HCT116 (cell line): ENCODE measurements around the gene PMEPA1. TPM values are rescaled to one million over a fixed set of nuclear protein-coding genes. Genes with fewer than 3 reads are reported as not detected.

Experiments used
- ATAC-seq: fragments of 200-7000 bp; cut with Tn5 transposase; 2 replicates; pipeline ENCODE4 v1.9.1; 2020; ENCODE audit warnings: mild to moderate bottlenecking, moderate library complexity
- BruUV-seq: library from RNA; stranded (reverse); fragments of 400-500 nt; replicated peaks from 2 replicates; lab custom pipeline; 2021; lab: Mats Ljungman, UMichigan
- CTCF ChIA-PET: fragments of 300-600 bp; sonication (Branson Sonifier 250); formaldehyde crosslinking; loops from one replicate; lab custom pipeline; 2021; ENCODE audit warnings: antibody characterized with exemption; lab: Charles Lee
- POLR2A ChIA-PET: fragments of 300-600, 350-600 bp; sonication (Branson Sonifier 250); formaldehyde crosslinking; loops from one replicate; lab custom pipeline; 2021; ENCODE audit warnings: antibody characterized with exemption; lab: Charles Lee
- RAD21 ChIA-PET, 2 experiments: fragments of 300-600 bp; sonication (Branson Sonifier 250); formaldehyde crosslinking; loops; one replicate each; lab custom pipeline; 2023; ENCODE audit warnings: low total read pairs in 2 of 2; ENCODE audit not compliant: uncharacterized antibody in 2 of 2, unreplicated experiment in 2 of 2, low non-redundant PET in 1 of 2; lab: Charles Lee
- DNase-seq: peaks from one replicate; pipeline ENCODE4 v3.0.0-alpha.2; 2010; ENCODE audit warnings: low read depth, low spot score
- H2AFZ ChIP-seq: fragments of 200-600 bp; shearing (Covaris generic), sonication (generic); 2 replicates; pipeline ENCODE4 v1.6.1; 2017; ENCODE audit warnings: low read depth, mixed run types, mixed read lengths, antibody characterized with exemption, low read length; ENCODE audit not compliant: poor library complexity, severe bottlenecking
- H3K27ac ChIP-seq: 2 replicates; pipeline ENCODE4 v1.5.1; 2012; ENCODE audit warnings: low read depth, low read length
- H3K27me3 ChIP-seq: fragments of 200-600 bp; sonication (generic); 2 replicates; pipeline ENCODE4 v1.6.1; 2016; ENCODE audit warnings: mixed run types, low read length, mixed read lengths; ENCODE audit not compliant: insufficient read depth
- H3K36me3 ChIP-seq, 2 experiments: fragments of 200-500 bp in 1 of 2; fragments of 200-600 bp in 1 of 2; sonication (Bioruptor generic) in 1 of 2; sonication (generic) in 1 of 2; 2 replicates each; pipeline versions ENCODE4 v1.5.1 to v1.6.1; 2014 to 2016; ENCODE audit warnings: low read length in 2 of 2, inconsistent platforms in 1 of 2, mixed read lengths in 1 of 2, mixed run types in 1 of 2; ENCODE audit not compliant: insufficient read depth in 2 of 2, control insufficient read depth in 1 of 2
- H3K4me1 ChIP-seq, 2 experiments: fragments of 200-600 bp in 1 of 2; sonication (generic) in 1 of 2; 2 replicates each; pipeline versions ENCODE4 v1.5.1 to v1.6.1; 2012 to 2017; ENCODE audit warnings: low read length in 2 of 2, inconsistent platforms in 1 of 2, mild to moderate bottlenecking in 1 of 2, mixed read lengths in 1 of 2, mixed run types in 1 of 2, moderate library complexity in 1 of 2; ENCODE audit not compliant: insufficient read depth in 2 of 2, control insufficient read depth in 1 of 2
- H3K4me2 ChIP-seq: fragments of 200-600 bp; sonication (generic); 2 replicates; pipeline ENCODE4 v1.6.1; 2017; ENCODE audit warnings: mixed run types, low read length, mixed read lengths
- H3K4me3 ChIP-seq, 2 experiments: fragments of 200-600 bp in 1 of 2; sonication (generic) in 1 of 2; replicated peaks in 1 of 2; 2 replicates each; pipeline ENCODE4 v1.5.1; 2011 to 2016; ENCODE audit warnings: low read length in 2 of 2, control low read depth in 1 of 2, low read depth in 1 of 2, mild to moderate bottlenecking in 1 of 2, mixed read lengths in 1 of 2, mixed run types in 1 of 2
- H3K79me2 ChIP-seq: fragments of 200-600 bp; sonication (generic); 2 replicates; pipeline ENCODE4 v1.6.1; 2017; ENCODE audit warnings: mild to moderate bottlenecking, mixed run types, low read length, moderate library complexity, mixed read lengths; ENCODE audit not compliant: insufficient read depth
- H3K9ac ChIP-seq: fragments of 200-600 bp; sonication (generic); 2 replicates; pipeline ENCODE4 v1.6.1; 2016; ENCODE audit warnings: low read length, mixed read lengths
- H3K9me2 ChIP-seq: fragments of 200-600 bp; sonication (generic), shearing (Covaris generic); 2 replicates; pipeline ENCODE4 v1.6.1; 2017; ENCODE audit warnings: mixed run types, mild to moderate bottlenecking, moderate library complexity; ENCODE audit not compliant: insufficient read depth
- H3K9me3 ChIP-seq, 2 experiments: fragments of 200-500 bp in 1 of 2; fragments of 200-600 bp in 1 of 2; sonication (Bioruptor generic) in 1 of 2; sonication (generic) in 1 of 2; 2 replicates each; pipeline ENCODE4 v1.6.1; 2014 to 2017; ENCODE audit warnings: low read length in 2 of 2, mixed read lengths in 2 of 2, inconsistent platforms in 1 of 2, low read depth in 1 of 2, mild to moderate bottlenecking in 1 of 2, mixed run types in 1 of 2, moderate library complexity in 1 of 2; ENCODE audit not compliant: control insufficient read depth in 1 of 2, insufficient read depth in 1 of 2
- H4K20me1 ChIP-seq: fragments of 200-600 bp; sonication (generic), shearing (Covaris generic); 2 replicates; pipeline ENCODE4 v1.6.1; 2017; ENCODE audit warnings: mixed run types, mild to moderate bottlenecking, moderate library complexity; ENCODE audit not compliant: insufficient read depth
- ELF1 ChIP-seq: IDR thresholded peaks from 2 replicates; pipeline ENCODE4 v1.6.1; 2012; ENCODE audit warnings: low read depth, borderline replicate concordance
- FOSL1 ChIP-seq: IDR thresholded peaks from 2 replicates; pipeline ENCODE4 v1.6.1; 2012; ENCODE audit warnings: low read depth
- JUND ChIP-seq: IDR thresholded peaks from 2 replicates; pipeline ENCODE4 v1.6.1; 2012
- SP1 ChIP-seq: IDR thresholded peaks from 2 replicates; pipeline ENCODE4 v1.6.1; 2012; ENCODE audit warnings: low read depth
- SRF ChIP-seq: IDR thresholded peaks from 2 replicates; pipeline ENCODE4 v1.6.1; 2012; ENCODE audit warnings: low read depth
- TCF7L2 ChIP-seq: IDR thresholded peaks from 2 replicates; pipeline ENCODE4 v1.7.0; 2011; ENCODE audit warnings: borderline replicate concordance, inconsistent platforms; ENCODE audit not compliant: insufficient read depth, insufficient read length; ENCODE audit errors: extremely low read depth
- ZNF274 ChIP-seq: fragments of 200-500 bp; sonication (Bioruptor generic); IDR thresholded peaks from 2 replicates; pipeline ENCODE4 v1.6.1; 2014; ENCODE audit warnings: mild to moderate bottlenecking, low read depth, low read length, inconsistent platforms
- intact Hi-C: fragments of 100-400 bp; cut with micrococcal nuclease; formaldehyde crosslinking; loops from 2 replicates; pipeline ENCODE4 v1.10.0; 2022
- total RNA-seq: library from RNA; stranded (reverse); gene quantifications from one replicate; pipeline ENCODE4 v1.2.1, GENCODE V29; 2021; ENCODE audit not compliant: unreplicated experiment
- TF ChIP-seq, protein P1 (sequence below): IDR thresholded peaks from 2 replicates; pipeline ENCODE4 v1.6.1; 2012
- TF ChIP-seq, protein P2 (sequence below), 3 experiments: fragments of 200-600 bp in 1 of 3; sonication (generic) in 1 of 3; IDR thresholded peaks in 2 of 3; conservative IDR thresholded peaks in 1 of 3; 2 replicates each; pipeline ENCODE4 v1.5.1; 2012 to 2017; ENCODE audit warnings: low read depth in 2 of 3, low read length in 2 of 3, antibody characterized with exemption in 1 of 3, borderline replicate concordance in 1 of 3, control low read depth in 1 of 3, mild to moderate bottlenecking in 1 of 3, mixed read lengths in 1 of 3, mixed run types in 1 of 3, moderate library complexity in 1 of 3; ENCODE audit not compliant: insufficient read depth in 1 of 3
- TF ChIP-seq, protein P3 (sequence below): IDR thresholded peaks from 2 replicates; pipeline ENCODE4 v1.6.1; 2012; ENCODE audit warnings: low read depth

Gene PMEPA1
- total RNA-seq, 1 experiment from 2014 or later = 0.64 TPM

DNA sequence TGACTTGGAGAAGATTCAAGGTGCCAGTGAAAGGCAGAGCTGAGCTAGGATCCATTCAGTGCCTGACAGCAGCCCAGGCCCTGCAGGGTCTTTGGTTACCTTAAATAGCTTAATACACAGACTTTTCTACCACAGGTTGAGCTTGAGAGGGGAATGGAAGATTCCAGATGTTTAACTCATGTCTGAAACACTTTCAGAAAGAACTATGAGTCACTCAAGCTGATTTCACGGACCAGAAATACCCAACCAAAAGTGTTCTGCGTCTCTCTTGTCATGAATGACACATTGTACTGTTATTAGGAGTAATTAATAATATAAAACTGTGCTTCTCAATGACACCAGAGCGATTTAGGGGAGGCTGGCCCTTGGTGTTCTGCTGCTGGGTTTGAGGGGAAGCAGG lies 6.4 kb upstream of the PMEPA1 start:
- POLR2A ChIA-PET = no interaction called here
- Histone ChIP-seq H3K79me2 (no peaks in the 10 kb centered on the region), H3K4me3 (no peak overlapping the region), H3K4me2 (no peak overlapping the region), H3K36me3 (no peaks in the 10 kb centered on the region), H3K9me2 (no peaks in the 10 kb centered on the region), H3K9me3 (no peaks in the 10 kb centered on the region), H3K27ac (no peak overlapping the region), H3K27me3 (peaks cover 59% of the 10 kb centered on the region), H3K9ac (no peak overlapping the region), H4K20me1 (no peaks in the 10 kb centered on the region)
- CTCF ChIA-PET = no interaction called here
- RAD21 ChIA-PET = no interaction called here
- ATAC-seq = no peak
- no peak for DNase-seq
- TF ChIP-seq SP1 (no peak), FOSL1 (no peak), TCF7L2 (no peak)
- TF ChIP-seq, protein P1, sequence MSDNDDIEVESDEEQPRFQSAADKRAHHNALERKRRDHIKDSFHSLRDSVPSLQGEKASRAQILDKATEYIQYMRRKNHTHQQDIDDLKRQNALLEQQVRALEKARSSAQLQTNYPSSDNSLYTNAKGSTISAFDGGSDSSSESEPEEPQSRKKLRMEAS = no peak
- TF ChIP-seq, protein P2, sequence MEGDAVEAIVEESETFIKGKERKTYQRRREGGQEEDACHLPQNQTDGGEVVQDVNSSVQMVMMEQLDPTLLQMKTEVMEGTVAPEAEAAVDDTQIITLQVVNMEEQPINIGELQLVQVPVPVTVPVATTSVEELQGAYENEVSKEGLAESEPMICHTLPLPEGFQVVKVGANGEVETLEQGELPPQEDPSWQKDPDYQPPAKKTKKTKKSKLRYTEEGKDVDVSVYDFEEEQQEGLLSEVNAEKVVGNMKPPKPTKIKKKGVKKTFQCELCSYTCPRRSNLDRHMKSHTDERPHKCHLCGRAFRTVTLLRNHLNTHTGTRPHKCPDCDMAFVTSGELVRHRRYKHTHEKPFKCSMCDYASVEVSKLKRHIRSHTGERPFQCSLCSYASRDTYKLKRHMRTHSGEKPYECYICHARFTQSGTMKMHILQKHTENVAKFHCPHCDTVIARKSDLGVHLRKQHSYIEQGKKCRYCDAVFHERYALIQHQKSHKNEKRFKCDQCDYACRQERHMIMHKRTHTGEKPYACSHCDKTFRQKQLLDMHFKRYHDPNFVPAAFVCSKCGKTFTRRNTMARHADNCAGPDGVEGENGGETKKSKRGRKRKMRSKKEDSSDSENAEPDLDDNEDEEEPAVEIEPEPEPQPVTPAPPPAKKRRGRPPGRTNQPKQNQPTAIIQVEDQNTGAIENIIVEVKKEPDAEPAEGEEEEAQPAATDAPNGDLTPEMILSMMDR (IDR thresholded peaks at IDR 0.05 in 2 of 3, conservative IDR thresholded peaks at IDR 0.05 in 1 of 3; ENCODE audit: borderline replicate concordance in 1 of 3, insufficient read depth in 1 of 3, low read depth in 2 of 3, low read length in 2 of 3) = no peak
- TF ChIP-seq, all 23 proteins: peak for 0
- intact Hi-C loops = no loop called here
- H3K4me1 ChIP-seq = peaks cover 11 to 25% of the 10 kb centered on the region in 2 experiments; a peak in 3 of 4 replicates
- no TSS peak for BruUV-seq
- H2AFZ ChIP-seq = no peak overlapping the region

DNA sequence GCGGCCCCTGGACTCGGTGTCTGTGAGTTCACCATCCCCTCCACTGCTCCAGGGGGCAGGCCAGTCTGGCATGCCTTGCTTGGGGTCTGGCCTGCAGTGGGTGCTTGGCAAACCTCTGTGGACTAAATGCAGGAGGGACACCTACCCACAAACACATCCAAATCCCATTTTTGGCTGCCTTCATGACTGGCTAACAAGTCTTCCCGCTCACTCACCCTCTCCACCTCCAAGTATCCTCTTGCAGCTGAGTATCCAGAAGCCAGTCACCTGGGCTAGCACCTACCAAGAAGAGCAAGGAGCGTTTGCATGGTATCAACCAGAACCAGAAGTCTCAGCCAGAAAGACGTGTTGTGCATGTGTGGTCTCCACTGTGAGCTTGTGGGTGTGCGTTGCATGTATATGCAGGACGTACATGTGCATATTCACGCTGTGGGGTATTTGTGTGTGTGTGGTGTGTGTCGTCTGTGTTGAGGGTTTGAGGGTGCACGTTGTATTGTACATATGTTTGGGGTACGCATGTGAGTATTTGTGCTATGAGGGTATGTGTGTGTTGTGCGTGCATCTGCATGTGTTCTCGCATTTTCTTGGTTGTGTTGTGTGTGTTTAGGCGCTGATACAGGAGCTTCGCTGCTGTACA lies 5.6 kb upstream of the PMEPA1 start:
- POLR2A ChIA-PET = no interaction called here
- intact Hi-C loops = no loop called here
- Histone ChIP-seq H2AFZ (no peak overlapping the region), H3K9ac (no peak overlapping the region), H3K9me3 (no peaks in the 10 kb centered on the region), H3K27ac (no peak overlapping the region), H4K20me1 (no peaks in the 10 kb centered on the region), H3K4me2 (no peak overlapping the region), H3K4me3 (no peak overlapping the region), H3K36me3 (no peaks in the 10 kb centered on the region), H3K9me2 (no peaks in the 10 kb centered on the region), H3K4me1 (peaks cover 12 to 27% of the 10 kb centered on the region in 2 experiments; a peak in 3 of 4 replicates), H3K27me3 (peaks cover 59% of the 10 kb centered on the region), H3K79me2 (no peaks in the 10 kb centered on the region)
- no peak for ATAC-seq
- RAD21 ChIA-PET = no interaction called here
- BruUV-seq = no TSS peak
- no peak for DNase-seq
- CTCF ChIA-PET = no interaction called here
- TF ChIP-seq ELF1 (no peak), SRF (no peak), JUND (no peak), TCF7L2 (no peak), ZNF274 (no peak)
- TF ChIP-seq, protein P3, sequence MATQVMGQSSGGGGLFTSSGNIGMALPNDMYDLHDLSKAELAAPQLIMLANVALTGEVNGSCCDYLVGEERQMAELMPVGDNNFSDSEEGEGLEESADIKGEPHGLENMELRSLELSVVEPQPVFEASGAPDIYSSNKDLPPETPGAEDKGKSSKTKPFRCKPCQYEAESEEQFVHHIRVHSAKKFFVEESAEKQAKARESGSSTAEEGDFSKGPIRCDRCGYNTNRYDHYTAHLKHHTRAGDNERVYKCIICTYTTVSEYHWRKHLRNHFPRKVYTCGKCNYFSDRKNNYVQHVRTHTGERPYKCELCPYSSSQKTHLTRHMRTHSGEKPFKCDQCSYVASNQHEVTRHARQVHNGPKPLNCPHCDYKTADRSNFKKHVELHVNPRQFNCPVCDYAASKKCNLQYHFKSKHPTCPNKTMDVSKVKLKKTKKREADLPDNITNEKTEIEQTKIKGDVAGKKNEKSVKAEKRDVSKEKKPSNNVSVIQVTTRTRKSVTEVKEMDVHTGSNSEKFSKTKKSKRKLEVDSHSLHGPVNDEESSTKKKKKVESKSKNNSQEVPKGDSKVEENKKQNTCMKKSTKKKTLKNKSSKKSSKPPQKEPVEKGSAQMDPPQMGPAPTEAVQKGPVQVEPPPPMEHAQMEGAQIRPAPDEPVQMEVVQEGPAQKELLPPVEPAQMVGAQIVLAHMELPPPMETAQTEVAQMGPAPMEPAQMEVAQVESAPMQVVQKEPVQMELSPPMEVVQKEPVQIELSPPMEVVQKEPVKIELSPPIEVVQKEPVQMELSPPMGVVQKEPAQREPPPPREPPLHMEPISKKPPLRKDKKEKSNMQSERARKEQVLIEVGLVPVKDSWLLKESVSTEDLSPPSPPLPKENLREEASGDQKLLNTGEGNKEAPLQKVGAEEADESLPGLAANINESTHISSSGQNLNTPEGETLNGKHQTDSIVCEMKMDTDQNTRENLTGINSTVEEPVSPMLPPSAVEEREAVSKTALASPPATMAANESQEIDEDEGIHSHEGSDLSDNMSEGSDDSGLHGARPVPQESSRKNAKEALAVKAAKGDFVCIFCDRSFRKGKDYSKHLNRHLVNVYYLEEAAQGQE = no peak
- TF ChIP-seq, protein P2 (IDR thresholded peaks at IDR 0.05 in 2 of 3, conservative IDR thresholded peaks at IDR 0.05 in 1 of 3; ENCODE audit: borderline replicate concordance in 1 of 3, insufficient read depth in 1 of 3, low read depth in 2 of 3, low read length in 2 of 3) = no peak
